Esophagus muscularis mucosa (tissue), 4 donors: ENCODE measurements around the gene SERPING1. TPM values are rescaled to one million over a fixed set of nuclear protein-coding genes. Genes with fewer than 3 reads are reported as not detected.

Source experiments
- DNase-seq: peaks from one replicate; pipeline ENCODE4 v3.0.0-alpha.2; 2017; ENCODE audit errors: extremely low spot score
- H3K27ac ChIP-seq, 4 donors: fragments of 200-600 bp; sonication (generic); replicated peaks in 1 of 4; 1 replicate in 3 of 4; 2 replicates in 1 of 4; pipeline ENCODE4 v1.5.1; 2016 to 2019; ENCODE audit warnings: mild to moderate bottlenecking in 1 of 4
- H3K27me3 ChIP-seq, 4 donors: fragments of 200-600 bp; sonication (generic); one replicate each; pipeline versions ENCODE4 v1.5.1 to v1.6.0; 2016 to 2019
- H3K36me3 ChIP-seq, 4 donors: fragments of 200-600 bp; sonication (generic); one replicate each; pipeline ENCODE4 v1.5.1; 2016 to 2019
- H3K4me1 ChIP-seq, 4 donors: fragments of 200-600 bp; sonication (generic); one replicate each; pipeline ENCODE4 v1.5.1; 2016 to 2019
- H3K4me3 ChIP-seq, 4 donors: fragments of 200-600 bp; sonication (generic); 1 replicate in 2 of 4; 2 replicates in 2 of 4; pipeline ENCODE4 v1.5.1; 2016 to 2019; ENCODE audit warnings: mild to moderate bottlenecking in 4 of 4, moderate library complexity in 1 of 4
- H3K9me3 ChIP-seq, 4 donors: fragments of 200-600 bp; sonication (generic); 1 replicate in 3 of 4; 2 replicates in 1 of 4; pipeline ENCODE4 v1.5.1; 2016 to 2019
- EP300 ChIP-seq: sonication (generic); formaldehyde crosslinking; IDR thresholded peaks from one replicate; pipeline ENCODE4 v1.6.1; 2017; ENCODE audit warnings: antibody characterized with exemption
- POLR2A ChIP-seq: fragments of 450-650 bp; IDR thresholded peaks from one replicate; pipeline ENCODE4 v1.6.1; 2017; ENCODE audit warnings: antibody characterized with exemption, moderate library complexity, mild to moderate bottlenecking, low read depth
- POLR2AphosphoS5 ChIP-seq, 2 donors: sonication (generic); formaldehyde crosslinking; IDR thresholded peaks; one replicate each; pipeline ENCODE4 v1.6.1; 2017; ENCODE audit warnings: antibody characterized with exemption in 2 of 2
- WGBS: methylation state at CpG from one replicate; pipeline ENCODE4 v1.1.5; 2018; 5-methylcytosine and 5-hydroxymethylcytosine counted together
- intact Hi-C: fragments of 100-400 bp; cut with DNase I; formaldehyde crosslinking; loops from one replicate; pipeline ENCODE4 v1.15.1; 2023
- total RNA-seq, 4 donors: library from RNA; depleted of rRNA; stranded (reverse); fragments of >200 nt; gene quantifications; one replicate each; pipeline versions ENCODE4 v1.1.0 to v1.2.1, GENCODE V29; 2016
- TF ChIP-seq, protein P1 (sequence below), 3 experiments: fragments of 200-600 bp in 2 of 3; fragments of 450-650 bp in 1 of 3; sonication (generic) in 2 of 3; IDR thresholded peaks; one replicate each; pipeline ENCODE4 v1.5.1; 2017 to 2019; ENCODE audit warnings: antibody characterized with exemption in 3 of 3, mild to moderate bottlenecking in 2 of 3, moderate library complexity in 1 of 3

Gene SERPING1
- total RNA-seq, 4 donors from 2014 or later = 290 to 585 (median 569) TPM

GRCh38 chr11:57640068-57640800 is 42.7 kb downstream of the SERPING1 start:
- H3K9me3 ChIP-seq = no peaks in the 10 kb centered on the region
- no peaks in the 10 kb centered on the region for H3K36me3 ChIP-seq
- no peak for DNase-seq
- H3K4me3 ChIP-seq = peak overlapping the region in 3 of 4 donors; percentile 77 to 92 (median 87)
- TF ChIP-seq POLR2A = no peak
- TF ChIP-seq EP300 = no peak
- no peak for TF ChIP-seq POLR2AphosphoS5 (IDR thresholded peaks at IDR 0.05)
- TF ChIP-seq, protein P1, sequence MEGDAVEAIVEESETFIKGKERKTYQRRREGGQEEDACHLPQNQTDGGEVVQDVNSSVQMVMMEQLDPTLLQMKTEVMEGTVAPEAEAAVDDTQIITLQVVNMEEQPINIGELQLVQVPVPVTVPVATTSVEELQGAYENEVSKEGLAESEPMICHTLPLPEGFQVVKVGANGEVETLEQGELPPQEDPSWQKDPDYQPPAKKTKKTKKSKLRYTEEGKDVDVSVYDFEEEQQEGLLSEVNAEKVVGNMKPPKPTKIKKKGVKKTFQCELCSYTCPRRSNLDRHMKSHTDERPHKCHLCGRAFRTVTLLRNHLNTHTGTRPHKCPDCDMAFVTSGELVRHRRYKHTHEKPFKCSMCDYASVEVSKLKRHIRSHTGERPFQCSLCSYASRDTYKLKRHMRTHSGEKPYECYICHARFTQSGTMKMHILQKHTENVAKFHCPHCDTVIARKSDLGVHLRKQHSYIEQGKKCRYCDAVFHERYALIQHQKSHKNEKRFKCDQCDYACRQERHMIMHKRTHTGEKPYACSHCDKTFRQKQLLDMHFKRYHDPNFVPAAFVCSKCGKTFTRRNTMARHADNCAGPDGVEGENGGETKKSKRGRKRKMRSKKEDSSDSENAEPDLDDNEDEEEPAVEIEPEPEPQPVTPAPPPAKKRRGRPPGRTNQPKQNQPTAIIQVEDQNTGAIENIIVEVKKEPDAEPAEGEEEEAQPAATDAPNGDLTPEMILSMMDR (IDR thresholded peaks at IDR 0.05) = no peak
- peaks cover 38 to 53% (median 48%) of the 10 kb centered on the region in 4 donors for H3K4me1 ChIP-seq
- WGBS = 40% methylated on average over 7 of the region's 9 CpGs
- intact Hi-C loops = loop anchor here (5.0 to 10.0 kb wide), 3 partner anchors 38 to 295 kb away; no protein-coding TSS in a partner anchor
- no peaks in the 10 kb centered on the region for H3K27me3 ChIP-seq
- peak overlapping the region in 3 of 4 donors; percentile 18 to 83 (median 46) for H3K27ac ChIP-seq

GRCh38 chr11:57641011-57641807 is 43.7 kb downstream of the SERPING1 start:
- intact Hi-C loops = loop anchor here (1.0 to 10.0 kb wide), 4 partner anchors 39 to 296 kb away; no protein-coding TSS in a partner anchor
- TF ChIP-seq POLR2AphosphoS5 (IDR thresholded peaks at IDR 0.05) = no peak
- TF ChIP-seq, protein P1 (IDR thresholded peaks at IDR 0.05) = peak; percentile 38 to 57 (median 45)
- peaks cover 0 to 4% (median under 1%) of the 10 kb centered on the region in 4 donors for H3K27me3 ChIP-seq
- H3K9me3 ChIP-seq = no peaks in the 10 kb centered on the region
- DNase-seq = no peak
- WGBS = 40% methylated on average over 7 of the region's 7 CpGs
- no peak overlapping the region for H3K4me3 ChIP-seq
- no peaks in the 10 kb centered on the region for H3K36me3 ChIP-seq
- H3K4me1 ChIP-seq = peaks cover 46 to 63% (median 58%) of the 10 kb centered on the region in 4 donors
- peak overlapping the region in 1 of 4 donors; percentile 15 for H3K27ac ChIP-seq

GRCh38 chr11:57643802-57644201 is 46.3 kb downstream of the SERPING1 start:
- H3K27ac ChIP-seq = no peak overlapping the region
- no peak for DNase-seq
- H3K36me3 ChIP-seq = no peaks in the 10 kb centered on the region
- intact Hi-C loops = loop anchor here (5.0 to 10.0 kb wide), 3 partner anchors 42 to 299 kb away; no protein-coding TSS in a partner anchor
- peaks cover 61 to 78% (median 73%) of the 10 kb centered on the region in 4 donors for H3K4me1 ChIP-seq
- no peak overlapping the region for H3K4me3 ChIP-seq
- peaks cover 5 to 30% (median 24%) of the 10 kb centered on the region in 4 donors for H3K27me3 ChIP-seq
- no peaks in the 10 kb centered on the region for H3K9me3 ChIP-seq
- WGBS = 75% methylated on average over 3 of the region's 3 CpGs
- TF ChIP-seq, protein P1 (IDR thresholded peaks at IDR 0.05) = no peak
- TF ChIP-seq POLR2AphosphoS5 (IDR thresholded peaks at IDR 0.05) (no peak), POLR2A (no peak), EP300 (no peak)

- H3K4me3 ChIP-seq = no peak overlapping the region
- WGBS = 7% methylated on average over 12 of the region's 17 CpGs
- DNase-seq = peak; percentile 97
- H3K27ac ChIP-seq = peak overlapping the region; percentile 32 to 64 (median 50)
- no peaks in the 10 kb centered on the region for H3K9me3 ChIP-seq
- no peaks in the 10 kb centered on the region for H3K36me3 ChIP-seq
- peaks cover 5 to 42% (median 33%) of the 10 kb centered on the region in 4 donors for H3K27me3 ChIP-seq
- peaks cover 60 to 78% (median 73%) of the 10 kb centered on the region in 4 donors for H3K4me1 ChIP-seq
- TF ChIP-seq EP300 = no peak
- TF ChIP-seq, protein P1 (IDR thresholded peaks at IDR 0.05) = peak; percentile 76 to 93 (median 82)
- TF ChIP-seq POLR2AphosphoS5 (IDR thresholded peaks at IDR 0.05) = no peak
- intact Hi-C loops = loop anchor here (5.0 to 10.0 kb wide), 3 partner anchors 43 to 300 kb away; no protein-coding TSS in a partner anchor
Measured at GRCh38 chr11:57644748-57645688, 47.5 kb downstream of the SERPING1 start.
